NCI-H128 (cell line): ENCODE data around the gene DNAH9.

Experiments
- DNase-seq: peaks from one replicate; lab custom pipeline; 2025; ENCODE audit not compliant: unreplicated experiment; lab: John Stamatoyannopoulos, UW

Gene DNAH9, protein sequence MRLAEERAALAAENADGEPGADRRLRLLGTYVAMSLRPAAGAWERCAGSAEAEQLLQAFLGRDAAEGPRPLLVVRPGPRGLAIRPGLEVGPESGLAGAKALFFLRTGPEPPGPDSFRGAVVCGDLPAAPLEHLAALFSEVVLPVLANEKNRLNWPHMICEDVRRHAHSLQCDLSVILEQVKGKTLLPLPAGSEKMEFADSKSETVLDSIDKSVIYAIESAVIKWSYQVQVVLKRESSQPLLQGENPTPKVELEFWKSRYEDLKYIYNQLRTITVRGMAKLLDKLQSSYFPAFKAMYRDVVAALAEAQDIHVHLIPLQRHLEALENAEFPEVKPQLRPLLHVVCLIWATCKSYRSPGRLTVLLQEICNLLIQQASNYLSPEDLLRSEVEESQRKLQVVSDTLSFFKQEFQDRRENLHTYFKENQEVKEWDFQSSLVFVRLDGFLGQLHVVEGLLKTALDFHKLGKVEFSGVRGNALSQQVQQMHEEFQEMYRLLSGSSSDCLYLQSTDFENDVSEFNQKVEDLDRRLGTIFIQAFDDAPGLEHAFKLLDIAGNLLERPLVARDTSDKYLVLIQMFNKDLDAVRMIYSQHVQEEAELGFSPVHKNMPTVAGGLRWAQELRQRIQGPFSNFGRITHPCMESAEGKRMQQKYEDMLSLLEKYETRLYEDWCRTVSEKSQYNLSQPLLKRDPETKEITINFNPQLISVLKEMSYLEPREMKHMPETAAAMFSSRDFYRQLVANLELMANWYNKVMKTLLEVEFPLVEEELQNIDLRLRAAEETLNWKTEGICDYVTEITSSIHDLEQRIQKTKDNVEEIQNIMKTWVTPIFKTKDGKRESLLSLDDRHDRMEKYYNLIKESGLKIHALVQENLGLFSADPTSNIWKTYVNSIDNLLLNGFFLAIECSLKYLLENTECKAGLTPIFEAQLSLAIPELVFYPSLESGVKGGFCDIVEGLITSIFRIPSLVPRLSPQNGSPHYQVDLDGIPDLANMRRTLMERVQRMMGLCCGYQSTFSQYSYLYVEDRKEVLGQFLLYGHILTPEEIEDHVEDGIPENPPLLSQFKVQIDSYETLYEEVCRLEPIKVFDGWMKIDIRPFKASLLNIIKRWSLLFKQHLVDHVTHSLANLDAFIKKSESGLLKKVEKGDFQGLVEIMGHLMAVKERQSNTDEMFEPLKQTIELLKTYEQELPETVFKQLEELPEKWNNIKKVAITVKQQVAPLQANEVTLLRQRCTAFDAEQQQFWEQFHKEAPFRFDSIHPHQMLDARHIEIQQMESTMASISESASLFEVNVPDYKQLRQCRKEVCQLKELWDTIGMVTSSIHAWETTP (N-terminal part only)

DNA sequence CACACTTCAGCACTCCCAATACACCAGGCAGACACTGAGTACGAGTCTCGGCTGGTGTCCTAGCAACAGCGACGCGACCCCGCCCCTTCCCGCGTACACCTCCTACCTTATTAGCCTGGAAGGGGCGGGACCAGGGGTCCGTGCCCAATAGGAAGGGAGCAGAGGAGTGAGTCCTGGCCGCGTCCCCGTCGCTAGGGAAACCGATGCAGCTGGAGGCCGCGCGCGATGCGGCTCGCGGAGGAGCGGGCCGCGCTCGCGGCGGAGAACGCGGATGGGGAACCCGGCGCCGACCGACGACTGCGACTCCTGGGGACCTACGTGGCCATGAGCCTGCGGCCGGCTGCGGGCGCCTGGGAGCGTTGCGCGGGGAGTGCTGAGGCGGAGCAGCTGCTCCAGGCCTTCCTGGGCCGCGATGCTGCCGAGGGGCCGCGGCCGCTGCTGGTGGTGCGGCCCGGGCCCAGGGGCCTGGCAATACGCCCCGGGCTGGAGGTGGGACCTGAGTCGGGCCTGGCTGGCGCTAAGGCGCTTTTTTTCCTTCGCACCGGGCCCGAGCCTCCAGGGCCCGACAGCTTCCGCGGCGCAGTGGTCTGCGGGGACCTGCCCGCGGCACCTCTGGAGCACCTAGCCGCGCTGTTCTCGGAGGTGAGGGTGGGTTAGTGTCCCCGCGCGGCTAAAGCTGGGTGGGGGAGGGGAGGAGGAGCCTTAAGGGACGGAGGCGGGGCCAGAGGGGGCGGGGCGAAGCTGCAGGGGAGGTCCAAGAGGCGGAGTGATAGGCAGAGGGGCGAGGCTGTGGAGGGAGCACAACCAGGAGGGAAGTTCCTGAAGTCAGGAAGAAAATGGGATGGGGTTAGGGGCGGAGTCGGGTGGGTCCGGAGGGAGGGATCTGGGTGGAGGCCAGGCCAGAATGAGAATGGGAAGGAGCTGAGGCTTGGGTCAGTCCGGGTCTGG, at the start of gene DNAH9:
TSS of gene DNAH9 (plus strand) at position 197 of the 948 bp plus-strand sequence. CDS start at position 226, 29 bp downstream.
- no peak for DNase-seq

DNA sequence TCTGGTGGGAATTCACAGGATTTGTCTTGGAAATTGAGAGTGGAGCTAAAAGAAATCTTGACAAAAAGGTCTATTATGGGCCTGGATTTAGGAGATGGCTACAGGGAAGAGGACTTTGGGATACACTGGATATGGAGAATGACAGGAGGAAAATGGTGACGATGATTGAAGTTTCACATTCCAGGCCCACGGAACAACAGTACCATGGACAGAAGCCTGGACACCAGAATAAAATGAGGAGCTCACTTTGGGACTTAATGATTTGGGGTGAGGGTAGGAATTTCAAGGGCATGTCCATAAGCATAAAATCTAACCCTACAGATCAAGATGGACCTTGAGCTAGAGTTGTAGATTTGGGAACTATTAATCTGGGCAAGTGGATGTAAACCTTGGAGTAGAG, 47.8 kb upstream of the DNAH9 start:
- no peak for DNase-seq

DNA sequence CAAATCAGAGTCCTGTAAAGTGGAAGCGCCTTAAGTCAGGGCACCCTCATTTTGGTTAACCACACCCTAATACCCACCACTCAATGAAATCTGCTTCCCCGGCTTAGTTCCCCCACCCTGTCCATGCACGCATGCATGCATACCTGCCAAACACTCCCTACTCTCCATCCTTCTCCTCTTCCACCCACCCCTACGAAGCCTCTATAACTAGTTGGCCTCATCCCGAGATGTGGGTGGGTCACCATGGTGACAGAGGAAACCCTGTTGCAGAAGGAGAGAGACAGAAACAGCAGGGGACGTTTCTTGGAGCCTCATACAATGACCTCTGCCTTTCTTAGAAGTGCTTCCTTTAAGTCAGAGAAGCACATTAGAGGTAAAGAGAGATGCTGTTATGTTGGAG, 46.8 kb upstream of the DNAH9 start:
- no peak for DNase-seq

DNA sequence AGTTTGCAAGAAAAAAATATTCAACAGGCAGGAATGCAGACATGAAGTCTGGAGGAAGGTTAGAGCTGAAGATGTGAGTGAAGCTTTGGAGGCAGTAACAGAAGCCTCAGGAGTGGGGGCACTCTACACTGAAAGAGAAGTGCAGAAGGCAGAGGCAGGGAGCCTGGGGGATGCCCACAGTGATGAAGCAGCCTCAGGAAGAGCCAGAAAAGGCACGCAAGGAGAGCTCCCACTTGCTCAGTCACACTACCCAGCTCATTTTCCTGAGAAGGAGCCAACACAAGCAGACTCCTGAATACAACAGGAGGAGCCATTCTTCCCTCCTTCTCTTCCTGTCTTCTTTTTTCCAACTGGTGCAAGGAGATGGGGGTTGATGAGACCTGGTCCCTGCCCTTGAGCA, 45.1 kb upstream of the DNAH9 start:
- DNase-seq: no peak

DNA sequence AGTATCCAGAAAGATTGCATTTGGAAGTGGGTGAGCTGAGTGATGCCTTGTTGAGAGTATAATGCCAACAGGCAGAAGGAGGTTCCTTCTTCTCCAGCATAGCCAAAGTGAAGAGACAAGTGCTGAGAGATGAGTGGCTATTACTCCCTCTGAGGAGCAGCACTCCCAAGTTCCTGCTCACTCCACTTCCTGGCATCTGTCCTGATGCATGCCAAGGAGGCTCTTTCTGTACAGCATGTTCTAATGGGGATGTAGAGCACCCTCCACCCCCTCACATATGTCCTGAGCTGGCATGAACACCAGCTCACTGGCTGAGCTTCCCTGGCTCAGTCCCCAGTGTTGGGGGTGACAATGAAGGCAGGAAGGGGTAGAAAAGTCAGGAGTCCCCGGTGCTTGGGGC, 44.2 kb upstream of the DNAH9 start:
- DNase-seq: no peak

DNA sequence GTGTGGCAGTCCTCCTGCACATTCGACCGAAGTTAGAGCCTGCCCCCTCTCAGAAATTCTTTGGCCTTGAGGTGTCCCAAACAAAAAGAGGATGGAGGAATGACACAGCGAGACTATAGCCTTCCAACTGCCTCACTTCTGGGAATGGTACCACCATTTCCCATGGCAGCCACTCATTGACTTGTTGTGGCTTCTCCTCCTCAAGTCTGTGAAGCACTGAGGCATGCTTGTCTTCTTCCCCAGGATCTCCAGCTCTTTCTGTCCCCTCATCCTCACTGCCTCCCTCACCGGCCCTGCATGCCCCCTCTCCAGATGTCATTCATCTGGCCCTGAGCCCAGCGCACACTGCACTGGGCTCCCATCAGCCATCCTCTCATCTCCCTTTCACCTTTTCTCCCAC, 43.7 kb upstream of the DNAH9 start:
- DNase-seq: no peak

DNA sequence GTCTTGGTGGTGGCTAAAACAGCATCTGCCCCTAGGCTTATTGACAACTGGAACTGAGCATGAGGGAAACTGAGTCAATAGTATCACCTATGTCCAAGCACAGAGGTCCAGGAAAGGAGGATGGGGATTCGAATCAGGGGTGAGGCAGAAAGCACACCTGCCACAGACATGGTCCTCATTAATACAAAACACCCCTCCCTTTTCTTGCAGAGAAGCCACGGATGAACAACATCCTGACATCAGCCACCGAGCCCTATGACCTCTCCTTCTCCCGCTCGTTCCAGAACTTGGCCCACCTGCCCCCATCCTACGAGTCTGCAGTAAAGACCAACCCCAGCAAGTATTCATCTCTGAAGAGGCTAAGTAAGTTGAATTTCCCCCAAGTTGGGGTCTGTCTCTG, 42.7 kb upstream of the DNAH9 start:
- no peak for DNase-seq

DNA sequence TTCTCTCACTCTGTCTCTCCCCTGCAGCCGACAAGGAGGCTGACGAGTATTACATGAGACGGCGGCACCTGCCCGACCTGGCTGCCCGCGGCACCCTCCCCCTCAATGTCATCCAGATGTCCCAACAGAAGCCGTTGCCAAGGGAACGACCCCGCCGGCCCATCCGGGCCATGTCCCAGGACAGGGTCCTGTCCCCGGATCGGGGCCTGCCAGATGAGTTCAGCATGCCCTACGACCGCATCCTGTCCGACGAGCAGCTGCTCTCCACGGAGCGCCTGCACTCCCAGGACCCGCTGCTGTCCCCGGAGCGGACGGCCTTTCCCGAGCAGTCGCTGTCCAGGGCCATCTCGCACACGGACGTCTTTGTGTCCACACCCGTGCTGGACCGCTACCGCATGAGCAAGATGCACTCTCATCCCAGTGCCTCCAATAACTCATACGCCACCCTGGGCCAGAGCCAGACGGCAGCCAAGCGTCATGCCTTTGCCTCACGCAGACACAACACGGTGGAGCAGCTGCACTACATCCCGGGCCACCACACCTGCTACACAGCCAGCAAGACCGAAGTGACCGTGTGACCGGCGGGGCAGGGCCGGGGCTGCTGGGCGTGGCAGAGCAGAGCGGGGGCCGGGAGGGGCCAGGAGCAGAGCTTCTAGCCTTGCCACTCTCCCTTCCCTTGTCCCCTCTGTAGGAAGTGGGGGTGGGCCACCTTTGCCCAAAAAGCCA, 40.4 kb upstream of the DNAH9 start:
- DNase-seq: no peak

DNA sequence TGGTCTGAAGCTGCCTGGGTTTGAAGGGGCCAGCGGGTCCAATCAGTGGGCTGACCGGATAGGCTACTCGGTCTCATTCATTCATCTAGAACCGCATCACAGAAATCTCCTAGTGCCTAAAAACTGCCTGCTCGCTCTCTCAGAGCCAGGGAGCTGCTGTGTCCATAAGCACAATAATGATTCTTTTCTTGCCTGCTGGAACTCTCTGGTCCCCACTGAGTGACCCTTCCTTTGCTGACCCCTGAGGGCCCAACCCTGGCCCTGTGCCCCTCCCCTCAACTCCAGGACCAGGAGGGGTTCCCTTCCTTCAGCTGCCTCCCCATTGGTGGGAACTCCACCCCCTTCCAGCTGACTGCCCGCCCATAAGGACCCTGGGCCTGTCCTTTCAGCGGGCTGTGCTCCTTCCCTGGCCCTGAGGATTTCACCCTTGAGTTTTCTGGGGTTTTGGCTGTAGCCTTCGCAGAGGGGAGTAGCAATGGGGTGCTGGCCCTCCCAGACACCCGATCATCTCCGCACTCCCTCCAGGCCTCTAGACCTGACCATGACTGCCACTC, 39.5 kb upstream of the DNAH9 start:
- DNase-seq: no peak

DNA sequence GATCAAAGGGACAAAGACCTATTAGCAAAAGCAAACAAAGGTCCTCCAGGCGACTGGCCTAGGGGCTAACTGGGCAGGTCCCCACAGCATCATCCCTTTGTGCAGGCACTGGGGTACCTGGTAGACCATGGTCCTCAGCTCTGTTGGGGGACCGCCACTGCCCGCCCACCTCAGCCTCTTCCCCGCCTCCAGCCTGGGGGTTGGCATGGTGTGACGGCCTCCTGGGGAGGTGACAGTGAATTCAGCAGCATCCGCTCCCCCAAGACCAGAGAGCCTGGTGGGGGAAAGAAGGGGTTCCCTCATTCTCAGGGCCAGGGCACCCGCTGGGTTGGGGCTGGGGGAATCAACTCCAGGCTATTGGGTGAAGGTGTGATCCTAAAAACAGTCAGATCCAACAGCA, 38.7 kb upstream of the DNAH9 start:
- DNase-seq: no peak

DNA sequence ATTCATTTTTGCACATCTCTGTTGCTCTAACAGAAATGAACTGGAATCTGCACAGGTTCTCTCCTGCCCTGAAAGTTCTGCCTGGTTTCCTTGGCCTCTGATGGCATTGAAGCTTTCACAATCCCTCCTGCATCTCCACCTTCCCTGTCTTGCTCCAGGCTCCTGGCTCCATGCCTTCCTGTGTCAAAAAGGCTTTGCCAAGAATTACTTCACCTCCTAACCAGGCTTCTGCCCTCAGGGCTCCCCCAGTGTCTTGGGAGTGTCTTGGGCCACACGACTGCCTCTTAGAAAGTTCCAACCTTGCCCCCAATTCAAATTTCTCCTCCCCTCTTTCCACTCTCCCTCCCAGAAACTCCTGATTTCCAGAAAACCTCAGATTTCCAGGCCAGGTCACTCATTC, 37.0 kb upstream of the DNAH9 start:
- no peak for DNase-seq

DNA sequence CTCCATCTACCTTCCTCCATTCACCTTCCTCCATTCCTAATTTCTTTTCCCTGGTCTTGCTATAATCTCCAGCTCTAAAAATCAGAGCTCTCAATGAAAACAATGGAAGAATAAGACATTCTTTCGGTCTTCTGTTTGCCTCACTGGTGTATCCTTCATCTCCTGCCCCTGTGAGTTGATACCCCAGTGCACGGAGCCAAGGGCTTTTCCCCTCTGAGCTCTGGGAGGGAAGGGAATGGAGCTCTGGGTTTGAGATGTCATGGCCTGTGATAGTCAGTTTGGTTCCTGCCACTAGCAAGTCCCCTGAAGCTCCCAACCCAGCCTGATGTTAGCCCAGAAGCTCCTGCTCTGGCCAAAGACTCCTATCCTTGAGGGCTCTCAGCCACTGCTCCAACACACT, 36.6 kb upstream of the DNAH9 start:
- DNase-seq: no peak

DNA sequence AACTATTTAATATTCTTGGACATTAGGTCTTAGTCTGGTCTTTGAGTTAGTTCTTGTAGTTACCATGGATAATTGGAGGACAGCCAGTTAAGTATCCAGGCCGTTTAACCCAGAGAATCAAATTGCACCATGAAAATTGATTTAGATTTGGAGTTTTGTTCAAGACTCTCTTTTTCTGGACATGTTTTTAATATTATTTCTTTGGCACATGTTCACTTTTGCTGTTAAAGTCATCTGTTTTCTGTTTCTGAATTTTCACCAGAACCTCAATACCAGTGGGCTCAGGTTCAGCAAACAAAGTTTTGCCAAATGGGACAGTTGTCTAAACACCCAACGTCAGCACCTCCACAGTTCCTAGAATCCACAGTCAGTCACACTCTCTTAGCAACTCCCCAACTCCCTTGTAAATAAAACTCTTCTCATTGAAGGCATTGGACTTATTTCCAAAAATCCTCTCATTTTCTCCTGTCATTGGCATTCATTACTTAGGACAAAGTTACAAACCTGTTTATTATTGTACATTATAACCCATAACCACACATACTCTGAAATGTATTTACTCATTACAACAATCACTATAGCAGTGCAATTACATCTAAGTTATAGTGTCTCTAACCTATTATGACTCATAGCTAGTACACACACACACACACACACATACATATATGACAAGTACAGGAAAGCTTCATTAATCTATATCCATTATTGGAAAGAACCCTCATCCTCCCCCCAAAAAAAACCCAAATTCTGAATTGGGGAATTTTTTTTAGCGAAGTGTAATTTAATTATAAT, 33.5 kb upstream of the DNAH9 start:
- DNase-seq: no peak

DNA sequence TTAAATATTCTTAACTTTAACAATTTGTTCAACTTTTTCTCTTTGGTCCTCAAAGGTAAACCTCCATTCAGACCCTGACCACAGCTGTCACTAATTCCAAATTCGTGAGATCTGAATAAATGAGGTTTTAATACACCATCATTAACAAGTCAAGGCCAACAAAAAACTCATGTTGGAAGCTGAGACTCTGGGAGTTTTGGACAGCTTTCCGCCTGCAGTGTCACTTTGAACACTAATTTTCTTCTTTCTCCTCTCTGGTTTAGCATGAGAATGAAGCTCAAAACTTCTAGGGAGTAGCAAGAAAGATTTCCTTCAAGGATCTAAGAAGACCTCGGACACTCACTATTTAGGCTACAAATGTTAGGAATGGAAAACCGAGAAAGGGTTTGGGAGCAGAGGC, 32.7 kb upstream of the DNAH9 start:
- DNase-seq: no peak

DNA sequence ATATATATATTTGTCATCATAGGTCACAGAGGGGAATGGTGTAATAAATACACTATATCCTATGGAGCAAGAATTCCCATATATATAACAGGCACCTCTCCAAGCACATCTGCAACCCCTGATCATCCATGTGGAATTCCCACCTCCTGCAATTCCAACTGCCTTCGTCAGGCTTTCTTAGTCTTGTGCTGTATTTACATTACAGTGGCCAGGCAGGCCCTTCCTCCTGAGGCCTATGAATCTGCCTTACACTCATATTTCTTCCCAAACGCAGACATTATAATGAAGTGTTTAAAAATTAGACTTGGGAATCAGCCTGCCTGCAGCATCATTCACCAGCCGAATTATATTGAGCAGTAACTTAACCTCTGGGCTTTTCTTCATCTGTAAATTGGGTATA, 19.3 kb upstream of the DNAH9 start:
- no peak for DNase-seq

DNA sequence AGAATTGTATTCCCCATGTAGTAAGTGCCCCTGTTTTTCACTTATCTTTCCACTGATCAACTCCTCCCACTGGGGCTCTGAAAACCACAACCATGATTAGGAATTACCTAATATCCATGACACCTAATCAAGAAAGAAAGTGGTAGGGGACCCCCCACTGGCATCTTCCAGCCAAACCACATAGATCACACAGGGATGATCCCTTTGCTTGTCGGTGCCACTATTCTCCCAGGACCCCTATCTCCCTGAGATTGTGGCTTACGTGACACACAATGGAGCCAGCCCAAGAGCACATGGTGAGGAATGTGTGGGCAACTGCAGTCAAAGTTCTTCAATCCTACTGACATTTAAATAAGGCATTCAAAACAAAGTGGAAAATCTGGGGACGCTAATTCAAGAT, 17.6 kb upstream of the DNAH9 start:
- no peak for DNase-seq

DNA sequence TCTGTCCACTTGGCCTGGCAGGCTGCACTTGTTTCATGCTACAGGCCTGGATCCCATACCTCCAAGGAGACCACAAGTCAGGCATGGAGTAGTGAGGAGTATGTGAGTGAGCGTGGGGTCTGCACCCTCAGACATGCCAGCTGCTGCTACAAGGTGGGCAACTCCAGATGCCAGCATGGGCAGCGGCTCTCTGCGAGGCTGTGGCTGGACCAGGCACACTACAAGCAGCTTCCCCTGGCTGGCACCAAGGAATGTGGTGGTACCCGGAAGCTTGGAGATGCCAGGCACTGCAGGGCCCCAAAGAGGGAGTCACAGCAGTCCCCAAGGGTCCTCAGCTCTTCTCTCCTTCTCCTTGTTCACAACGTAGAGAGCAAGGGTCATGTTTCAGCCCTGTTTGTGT, 16.1 kb upstream of the DNAH9 start:
- DNase-seq: no peak

DNA sequence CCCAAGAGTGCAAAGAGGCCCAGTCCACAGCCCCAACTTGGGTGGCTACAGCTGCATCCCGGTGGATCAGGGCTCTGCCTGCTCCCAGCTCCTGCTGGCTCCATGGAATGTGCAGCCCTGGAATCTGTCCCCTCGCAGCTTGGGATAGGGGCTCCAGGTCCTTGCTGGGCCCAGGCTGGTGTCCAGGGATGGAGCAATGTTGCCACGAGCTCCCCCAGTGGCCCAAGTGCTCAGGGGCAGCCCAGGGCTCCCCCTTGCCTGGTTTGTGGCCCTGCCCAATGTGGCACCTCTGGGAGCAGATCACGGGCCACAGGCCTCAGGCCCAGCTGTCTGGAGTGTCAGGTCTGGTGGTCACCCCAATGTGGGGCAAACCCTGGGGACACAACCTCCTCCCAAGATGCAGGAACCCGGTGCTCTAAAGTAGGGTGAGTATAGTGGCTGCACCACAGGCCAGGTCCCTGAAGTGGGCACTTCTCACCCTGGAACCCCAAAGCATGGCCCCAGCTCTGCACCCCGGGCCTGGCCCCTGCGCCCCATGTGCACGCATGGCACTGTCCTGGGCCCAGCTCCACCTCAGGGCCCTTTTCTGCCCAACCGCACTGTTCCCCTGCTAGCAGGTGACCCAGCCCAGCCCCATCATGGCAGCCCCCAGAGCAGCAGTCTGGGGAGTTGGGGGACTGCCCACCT, 14.8 kb upstream of the DNAH9 start:
- DNase-seq: no peak
